B cell (primary cell): Measurements from ENCODE around the gene NTSR2.

Experiments
- EZH2 ChIP-seq: IDR thresholded peaks from 2 replicates; pipeline ENCODE4 v1.6.1; 2012; ENCODE audit warnings: borderline replicate concordance, low read depth, mild to moderate bottlenecking, moderate library complexity, low read length; ENCODE audit not compliant: insufficient read depth, poor library complexity, severe bottlenecking
- TF ChIP-seq, protein P1 (sequence below): fragments of 200-600 bp; IDR thresholded peaks from one replicate; pipeline ENCODE4 v1.8.0; 2022; ENCODE audit warnings: antibody characterized with exemption, mild to moderate bottlenecking

DNA sequence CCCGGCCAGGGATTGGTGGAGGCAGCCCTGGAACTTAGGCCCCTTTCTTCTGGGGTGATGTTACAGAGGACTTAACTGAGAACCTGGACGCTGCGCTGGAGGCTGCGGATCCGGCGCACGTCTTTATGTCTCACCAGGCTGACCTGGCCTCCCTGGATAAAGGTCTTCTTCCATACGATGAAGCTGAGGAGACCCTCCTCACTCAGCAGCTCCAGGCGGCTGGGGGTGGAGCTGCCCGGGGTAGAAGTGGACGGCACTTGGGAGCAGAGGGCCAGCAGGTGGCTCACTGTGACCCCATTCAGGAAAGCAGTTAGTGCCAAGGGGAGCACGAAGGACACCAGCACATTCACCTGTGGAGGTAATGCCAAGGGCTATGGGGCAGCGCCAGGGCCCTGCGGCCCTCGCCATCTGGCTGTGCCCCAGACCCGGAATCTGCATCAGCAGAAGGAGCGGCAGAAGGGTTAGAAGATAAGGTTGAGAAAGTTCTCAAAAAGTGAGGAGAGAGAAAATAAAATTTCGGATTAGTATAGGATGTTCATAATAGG, 8.0 kb downstream of the NTSR2 start:
- TF ChIP-seq, protein P1, sequence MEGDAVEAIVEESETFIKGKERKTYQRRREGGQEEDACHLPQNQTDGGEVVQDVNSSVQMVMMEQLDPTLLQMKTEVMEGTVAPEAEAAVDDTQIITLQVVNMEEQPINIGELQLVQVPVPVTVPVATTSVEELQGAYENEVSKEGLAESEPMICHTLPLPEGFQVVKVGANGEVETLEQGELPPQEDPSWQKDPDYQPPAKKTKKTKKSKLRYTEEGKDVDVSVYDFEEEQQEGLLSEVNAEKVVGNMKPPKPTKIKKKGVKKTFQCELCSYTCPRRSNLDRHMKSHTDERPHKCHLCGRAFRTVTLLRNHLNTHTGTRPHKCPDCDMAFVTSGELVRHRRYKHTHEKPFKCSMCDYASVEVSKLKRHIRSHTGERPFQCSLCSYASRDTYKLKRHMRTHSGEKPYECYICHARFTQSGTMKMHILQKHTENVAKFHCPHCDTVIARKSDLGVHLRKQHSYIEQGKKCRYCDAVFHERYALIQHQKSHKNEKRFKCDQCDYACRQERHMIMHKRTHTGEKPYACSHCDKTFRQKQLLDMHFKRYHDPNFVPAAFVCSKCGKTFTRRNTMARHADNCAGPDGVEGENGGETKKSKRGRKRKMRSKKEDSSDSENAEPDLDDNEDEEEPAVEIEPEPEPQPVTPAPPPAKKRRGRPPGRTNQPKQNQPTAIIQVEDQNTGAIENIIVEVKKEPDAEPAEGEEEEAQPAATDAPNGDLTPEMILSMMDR: no peak
- TF ChIP-seq EZH2: no peak
